Uterus (tissue), 4 donors: ENCODE measurements around the gene MYO18B. TPM values are rescaled to one million over a fixed set of nuclear protein-coding genes. Genes with fewer than 3 reads are reported as not detected.

ENCODE experiments used
- DNase-seq, 2 donors: peaks; one replicate each; pipeline ENCODE4 v3.0.0-alpha.2; 2019 to 2020
- H3K27ac ChIP-seq, 2 donors: fragments of 200-600 bp; sonication (generic); 1 replicate in 1 of 2; 2 replicates in 1 of 2; pipeline ENCODE4 v1.5.1; 2016 to 2018
- H3K27me3 ChIP-seq, 2 donors: fragments of 200-600 bp; sonication (generic); one replicate each; pipeline ENCODE4 v1.5.1; 2018 to 2019; ENCODE audit warnings: control low read depth in 1 of 2
- H3K36me3 ChIP-seq, 2 donors: fragments of 200-600 bp; sonication (generic); one replicate each; pipeline ENCODE4 v1.5.1; 2019; ENCODE audit warnings: control low read depth in 1 of 2
- H3K4me1 ChIP-seq, 2 donors: fragments of 200-600 bp; sonication (generic); one replicate each; pipeline ENCODE4 v1.5.1; 2018 to 2019; ENCODE audit warnings: control low read depth in 1 of 2
- H3K4me3 ChIP-seq, 2 donors: fragments of 200-600 bp; sonication (generic); 1 replicate in 1 of 2; 2 replicates in 1 of 2; pipeline ENCODE4 v1.5.1; 2018 to 2019; ENCODE audit warnings: mild to moderate bottlenecking in 1 of 2
- H3K9me3 ChIP-seq, 2 donors: fragments of 200-600 bp; sonication (generic); one replicate each; pipeline ENCODE4 v1.5.1; 2019; ENCODE audit warnings: control low read depth in 1 of 2
- CTCF ChIP-seq, 4 experiments: fragments of 200-600 bp in 2 of 4; fragments of 450-650 bp in 2 of 4; sonication (generic) in 2 of 4; IDR thresholded peaks; one replicate each; pipeline ENCODE4 v1.5.1; 2016 to 2019; ENCODE audit warnings: antibody characterized with exemption in 4 of 4, mild to moderate bottlenecking in 2 of 4, moderate library complexity in 1 of 4
- POLR2A ChIP-seq, 2 donors: fragments of 450-650 bp; IDR thresholded peaks; one replicate each; pipeline ENCODE4 v1.6.1; 2016; ENCODE audit warnings: antibody characterized with exemption in 2 of 2, mild to moderate bottlenecking in 1 of 2, moderate library complexity in 1 of 2
- intact Hi-C: fragments of 100-400 bp; cut with DNase I; formaldehyde crosslinking; loops from one replicate; pipeline ENCODE4 v1.15.1; 2023; ENCODE audit warnings: low total_unique reads
- total RNA-seq, 4 donors: library from RNA; depleted of rRNA in 3 of 4; stranded (reverse); fragments of >200 nt in 3 of 4; gene quantifications; one replicate each; pipeline versions ENCODE4 v1.1.0 to v1.2.4, GENCODE V29; 2014 to 2023
- donor health status: DM: yes; HTN: yes; CAD: no.

MYO18B gene
- total RNA-seq = under 1 TPM in 2 of 4 donors, not detected in 2; 0.41 to 0.43 TPM

GRCh38 chr22:25741692-25742626, at the start of gene MYO18B:
Gene MYO18B, plus strand, starts transcription at chr22:25742188. Its CDS starts 18,905 bp downstream, at chr22:25761093.
- Histone ChIP-seq H3K4me1 (no peaks in the 10 kb centered on the region), H3K9me3 (no peaks in the 10 kb centered on the region), H3K36me3 (no peaks in the 10 kb centered on the region), H3K4me3 (no peak within 1 kb of the TSS), H3K27me3 (no peaks in the 10 kb centered on the region), H3K27ac (no peak within 1 kb of the TSS)
- TF ChIP-seq POLR2A (IDR thresholded peaks at IDR 0.05) (no peak), CTCF (IDR thresholded peaks at IDR 0.05) (no peak)
- intact Hi-C loops = no loop called here
- DNase-seq = no peak

- no peaks in the 10 kb centered on the region for H3K36me3 ChIP-seq
- no peak overlapping the region for H3K27ac ChIP-seq
- H3K4me3 ChIP-seq = no peak overlapping the region
- no peaks in the 10 kb centered on the region for H3K4me1 ChIP-seq
- no peak for DNase-seq
- no peaks in the 10 kb centered on the region for H3K27me3 ChIP-seq
- no peaks in the 10 kb centered on the region for H3K9me3 ChIP-seq
- intact Hi-C loops = no loop called here
- TF ChIP-seq CTCF (IDR thresholded peaks at IDR 0.05) (no peak), POLR2A (IDR thresholded peaks at IDR 0.05) (no peak)
Observed at GRCh38 chr22:25692397-25693267, 49.4 kb upstream of the MYO18B start.

GRCh38 chr22:25693268-25693565, 48.8 kb upstream of the MYO18B start:
- H3K27ac ChIP-seq = no peak overlapping the region
- H3K4me3 ChIP-seq = no peak overlapping the region
- H3K9me3 ChIP-seq = no peaks in the 10 kb centered on the region
- TF ChIP-seq POLR2A (IDR thresholded peaks at IDR 0.05) (no peak), CTCF (IDR thresholded peaks at IDR 0.05) (no peak)
- no peaks in the 10 kb centered on the region for H3K4me1 ChIP-seq
- intact Hi-C loops = no loop called here
- H3K27me3 ChIP-seq = no peaks in the 10 kb centered on the region
- DNase-seq = no peak
- H3K36me3 ChIP-seq = no peaks in the 10 kb centered on the region

- Histone ChIP-seq H3K4me1 (no peaks in the 10 kb centered on the region), H3K27me3 (no peaks in the 10 kb centered on the region), H3K36me3 (no peaks in the 10 kb centered on the region), H3K27ac (no peak overlapping the region), H3K4me3 (no peak overlapping the region), H3K9me3 (no peaks in the 10 kb centered on the region)
- no peak for DNase-seq
- TF ChIP-seq POLR2A (IDR thresholded peaks at IDR 0.05) = no peak
- no peak for TF ChIP-seq CTCF (IDR thresholded peaks at IDR 0.05)
- intact Hi-C loops = no loop called here
Observed at GRCh38 chr22:25694196-25694907, 47.6 kb upstream of the MYO18B start.
